ENCODE data around the gene LGALS3.
"Not testable (repeated sequence)": the region's sequence is repeated elsewhere in the genome, so short reads cannot be mapped to it uniquely, and the experiment has no call there.

The LGALS3 gene

GRCh38 chr14:55129086-55129427 is at the start of gene LGALS3:
Gene LGALS3, plus strand, starts transcription at chr14:55129252. Its CDS starts 8,122 bp downstream, at chr14:55137374.
- no peak for DNase-seq

- not testable (repeated sequence) for DNase-seq
Measured at GRCh38 chr14:55079961-55080360, 49.1 kb upstream of the LGALS3 start.

- no peak for DNase-seq
Measured at GRCh38 chr14:55084401-55085059, 44.5 kb upstream of the LGALS3 start.

GRCh38 chr14:55085060-55085660 is 43.9 kb upstream of the LGALS3 start:
- DNase-seq = no peak

GRCh38 chr14:55086938-55087337 is 42.1 kb upstream of the LGALS3 start:
- DNase-seq = no peak

- DNase-seq = no peak
Measured at GRCh38 chr14:55088356-55088755, 40.7 kb upstream of the LGALS3 start.

GRCh38 chr14:55092341-55092740 is 36.7 kb upstream of the LGALS3 start:
- no peak for DNase-seq

- peak; percentile 89 for DNase-seq
Measured at GRCh38 chr14:55094292-55095157, 34.5 kb upstream of the LGALS3 start.

- DNase-seq = no peak
Measured at GRCh38 chr14:55097881-55098560, 31.0 kb upstream of the LGALS3 start.

- no peak for DNase-seq
Measured at GRCh38 chr14:55098561-55098898, 30.5 kb upstream of the LGALS3 start.

GRCh38 chr14:55099756-55100155 is 29.3 kb upstream of the LGALS3 start:
- DNase-seq = no peak

- DNase-seq = no peak
Measured at GRCh38 chr14:55101698-55102097, 27.4 kb upstream of the LGALS3 start.

- DNase-seq = peak; percentile 46
Measured at GRCh38 chr14:55102141-55102621, 26.9 kb upstream of the LGALS3 start.

- no peak for DNase-seq
Measured at GRCh38 chr14:55103005-55103640, 25.9 kb upstream of the LGALS3 start.

- no peak for DNase-seq
Measured at GRCh38 chr14:55103971-55104954, 24.8 kb upstream of the LGALS3 start.

GRCh38 chr14:55105991-55106390 is 23.1 kb upstream of the LGALS3 start:
- DNase-seq = no peak

GRCh38 chr14:55107766-55108554 is 21.1 kb upstream of the LGALS3 start:
- no peak for DNase-seq

GRCh38 chr14:55109836-55110235 is 19.2 kb upstream of the LGALS3 start:
- DNase-seq = no peak

GRCh38 chr14:55111122-55111708 is 17.8 kb upstream of the LGALS3 start:
- peak; percentile 96 for DNase-seq

GRCh38 chr14:55114720-55115119 is 14.3 kb upstream of the LGALS3 start:
- DNase-seq = no peak

Measured in NCI-H187 treated with DMSO at 0.1 percent for 48 hours (cell line).